A549 (cell line): ENCODE data around the gene TP53I3.

ENCODE experiments used
- HOXA7 ChIP-seq: fragments of 250-450 bp; sonication (Bioruptor Pico); IDR thresholded peaks from 2 replicates; pipeline ENCODE4 v1.5.0; 2020; ENCODE audit warnings: mild to moderate bottlenecking, moderate library complexity
- HOXB5 ChIP-seq: fragments of 250-450 bp; sonication (Bioruptor Pico); IDR thresholded peaks from 2 replicates; pipeline ENCODE4 v1.5.0; 2020; ENCODE audit warnings: mild to moderate bottlenecking, moderate library complexity
- POLR2A ChIP-seq: IDR thresholded peaks from 2 replicates; pipeline ENCODE4 v1.6.1; 2012; ENCODE audit warnings: mild to moderate bottlenecking, low read length

GRCh38 chr2:24077535-24077877, 7.1 kb downstream of the TP53I3 start:
- TF ChIP-seq HOXA7 (CRISPR knock-in tag) (no peak), POLR2A (no peak), HOXB5 (no peak)
